Measurements from ENCODE around the gene TNFRSF1B.

TNFRSF1B gene

DNA sequence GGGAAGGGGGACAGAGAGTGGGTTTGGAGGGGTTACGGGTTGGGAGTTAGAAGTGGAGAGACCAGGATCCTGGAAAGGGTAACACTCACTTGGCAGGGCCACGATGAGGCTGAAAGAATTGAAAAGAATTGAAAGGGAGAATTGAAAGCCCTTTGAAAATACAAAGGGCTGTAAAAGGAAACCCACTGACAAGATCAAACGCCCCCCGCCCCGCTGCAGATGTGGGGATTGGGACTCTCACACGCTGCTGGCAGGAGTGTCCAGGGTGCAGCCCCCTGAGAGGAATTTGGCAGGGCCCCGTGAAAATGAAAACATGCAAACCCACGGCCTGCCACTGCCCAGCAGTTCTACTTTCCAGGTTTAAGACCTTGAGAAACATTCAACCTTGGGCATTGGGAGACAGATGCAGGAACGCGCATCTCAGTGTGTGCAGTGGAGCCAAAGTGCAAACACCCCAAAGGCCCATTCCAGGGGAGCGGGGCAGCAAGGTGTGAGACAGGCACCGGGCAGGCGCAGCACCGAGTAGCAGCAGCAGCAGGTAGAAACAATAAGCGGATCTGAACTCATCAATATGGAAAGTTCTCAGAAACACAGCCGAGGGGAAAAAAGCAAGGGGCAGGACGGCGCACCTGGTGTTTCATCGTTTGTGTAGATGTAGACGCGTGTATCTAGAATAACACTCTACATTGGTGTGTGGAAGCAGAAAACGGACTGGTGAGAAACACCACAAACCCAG lies 8.3 kb upstream of the TNFRSF1B start:
- no peak for DNase-seq

DNA sequence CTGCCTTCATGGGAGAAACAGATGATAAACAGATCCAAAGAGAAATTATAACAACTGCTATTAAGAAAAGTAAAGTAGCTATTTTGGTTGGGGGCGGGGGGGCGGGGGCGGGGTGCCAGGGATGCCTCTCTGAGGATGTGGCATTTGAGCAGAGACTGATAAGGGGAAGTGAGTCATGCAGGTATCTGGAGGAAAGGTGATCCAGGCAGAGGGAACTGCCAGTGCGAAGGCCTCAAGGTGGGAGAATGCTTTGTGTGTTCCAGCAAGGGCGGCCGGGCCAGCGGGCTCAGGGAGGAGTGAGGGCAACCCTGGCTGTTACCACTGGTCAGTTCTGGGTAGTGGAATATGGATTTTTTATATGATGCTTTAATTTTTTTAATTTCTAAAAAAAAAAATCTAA lies 7.0 kb upstream of the TNFRSF1B start:
- DNase-seq = no peak

DNA sequence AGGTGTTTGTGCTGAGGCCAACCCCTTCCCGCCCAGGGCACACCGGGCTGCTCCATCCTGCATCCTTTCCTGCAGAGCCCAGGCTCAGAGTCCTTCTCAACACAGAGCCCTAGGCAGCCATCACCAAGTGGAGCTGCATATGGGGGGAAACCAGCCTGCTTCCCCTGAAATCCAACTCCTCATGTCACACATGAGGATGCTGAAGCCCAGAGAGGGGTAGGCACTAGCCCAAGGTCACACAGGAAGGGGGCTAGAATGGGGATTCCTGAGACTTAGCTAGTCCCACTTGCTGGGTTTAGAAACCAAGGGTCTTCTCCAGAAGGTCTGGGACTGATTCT lies 5.5 kb upstream of the TNFRSF1B start:
- no peak for DNase-seq

DNA sequence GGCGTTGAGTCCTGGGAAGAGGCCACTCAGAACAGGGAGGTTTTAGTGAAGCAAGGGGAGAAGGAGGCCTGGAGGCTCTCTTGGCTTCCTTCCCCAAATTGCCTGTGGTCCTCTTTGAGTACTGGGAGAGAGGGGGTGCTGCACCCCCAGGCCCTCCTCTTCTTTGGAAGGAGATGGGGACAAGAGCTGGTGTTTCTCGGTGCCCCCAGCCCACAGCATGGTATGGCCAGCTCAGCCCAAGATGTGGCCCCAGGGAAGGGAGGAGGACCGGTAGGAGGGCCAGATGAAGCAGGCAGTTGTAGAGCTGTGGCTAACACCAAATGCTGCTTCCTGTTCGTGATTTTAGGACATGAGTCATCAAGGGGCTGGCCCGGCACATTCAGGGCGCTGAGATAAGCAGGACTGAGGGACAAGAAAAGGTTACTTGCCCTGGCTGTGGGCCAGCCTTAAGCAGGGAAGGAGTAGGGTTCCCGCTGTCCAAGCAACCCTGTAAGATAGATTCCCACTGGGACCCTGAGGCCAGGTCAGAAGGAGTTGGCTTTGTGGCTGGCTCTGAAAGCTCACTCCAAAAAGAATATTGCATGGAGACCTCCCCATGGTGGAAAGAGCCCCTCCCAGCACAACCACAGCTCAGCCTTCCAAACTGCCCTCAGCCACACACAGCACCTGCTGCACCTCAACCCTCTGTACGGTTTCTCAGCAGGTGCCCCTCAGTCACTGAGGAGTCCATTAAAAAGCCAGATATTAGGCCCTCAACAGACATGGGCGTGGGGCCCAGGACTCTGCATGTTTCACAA lies 4.9 kb upstream of the TNFRSF1B start:
- DNase-seq = peak; percentile 79

DNA sequence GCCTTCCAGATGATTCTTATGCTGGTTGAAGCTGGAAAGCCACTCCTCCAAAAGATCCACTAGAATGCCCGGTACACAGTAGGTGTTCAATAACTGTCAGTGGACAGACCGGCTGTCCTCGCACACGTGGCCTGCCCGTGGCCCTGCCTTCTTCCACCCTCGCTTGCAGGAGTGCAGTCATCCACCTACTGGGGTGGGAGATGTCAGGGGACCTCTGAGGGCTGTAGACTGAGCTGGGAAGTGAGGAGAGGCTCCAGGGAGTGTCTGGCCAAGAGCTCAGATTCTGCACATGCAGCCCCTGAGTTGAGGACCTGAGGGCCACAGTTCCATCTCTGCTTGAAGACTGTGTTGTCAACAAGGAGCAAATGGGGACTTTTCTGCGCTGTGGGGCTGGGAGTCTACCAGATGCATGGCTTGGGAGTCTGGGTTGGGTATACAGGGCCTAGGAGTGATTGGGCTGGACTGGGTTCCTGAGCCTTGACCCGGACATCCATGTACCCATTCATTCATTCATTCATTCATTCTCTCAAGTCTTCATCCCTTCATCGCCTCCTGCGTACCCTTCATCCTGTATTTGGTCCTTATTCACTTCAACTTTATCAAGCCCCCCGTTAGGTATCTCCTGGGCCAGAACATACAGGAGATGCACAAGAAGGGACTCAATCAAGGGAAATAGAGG lies 4.2 kb upstream of the TNFRSF1B start:
- DNase-seq = no peak

DNA sequence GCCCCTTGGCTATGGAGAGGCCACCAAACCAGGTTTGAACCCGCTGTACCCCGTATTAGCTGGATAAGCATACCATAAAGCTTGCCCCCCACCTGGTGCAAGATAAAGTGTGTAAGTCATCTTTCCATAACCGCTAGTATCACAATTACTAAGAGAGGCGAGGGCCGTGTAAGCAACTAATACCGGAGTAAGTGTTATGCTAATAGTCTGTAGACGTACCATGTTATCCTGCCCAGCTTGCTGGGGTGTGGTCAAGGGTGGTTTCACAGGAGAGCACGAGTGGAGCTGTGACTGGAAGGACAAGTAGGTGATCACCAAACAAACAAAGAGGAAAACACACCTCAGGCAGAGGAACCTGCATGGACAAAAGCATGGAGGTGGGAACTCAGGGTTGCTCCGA lies 3.6 kb upstream of the TNFRSF1B start:
- DNase-seq = no peak

DNA sequence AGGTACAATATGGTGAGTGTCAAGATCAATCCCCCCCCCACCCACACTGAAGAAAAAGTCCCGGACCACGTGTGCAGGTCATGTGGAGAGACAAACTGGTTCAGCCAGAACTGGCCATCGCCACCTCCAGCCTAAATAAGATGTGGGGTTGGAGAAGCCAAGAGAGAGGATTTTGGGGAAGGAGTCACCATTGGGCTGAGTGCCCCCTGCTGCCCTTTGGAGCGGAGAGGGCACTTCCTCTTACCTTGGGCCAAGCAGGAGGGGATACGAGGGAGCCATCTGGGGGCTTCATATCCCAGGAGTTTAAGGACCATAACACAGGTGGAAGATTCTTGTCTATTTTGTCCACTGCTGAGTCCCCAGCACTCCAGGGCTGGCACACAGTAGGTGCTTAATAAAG lies 2.6 kb upstream of the TNFRSF1B start:
- no peak for DNase-seq

DNA sequence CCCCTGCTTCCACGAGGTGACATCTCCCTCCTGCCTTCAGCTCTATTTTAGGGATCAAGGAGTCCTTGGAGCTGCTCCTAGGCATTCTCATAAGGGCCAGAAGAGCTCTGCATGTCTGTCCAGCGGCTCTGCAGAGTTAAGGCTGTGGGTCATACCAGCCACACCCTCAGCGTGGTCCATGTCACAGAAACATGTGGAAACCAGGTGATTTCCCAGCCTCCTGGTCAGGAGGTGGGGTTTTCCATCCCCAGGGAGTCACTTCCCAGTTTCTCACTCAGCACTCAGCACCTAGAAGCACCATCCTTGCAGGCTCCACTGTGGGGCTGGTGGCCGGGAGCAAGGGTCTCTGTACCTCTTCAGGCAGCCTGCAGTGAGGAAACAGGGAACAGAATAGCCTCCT lies 1.4 kb upstream of the TNFRSF1B start:
- DNase-seq = no peak

DNA sequence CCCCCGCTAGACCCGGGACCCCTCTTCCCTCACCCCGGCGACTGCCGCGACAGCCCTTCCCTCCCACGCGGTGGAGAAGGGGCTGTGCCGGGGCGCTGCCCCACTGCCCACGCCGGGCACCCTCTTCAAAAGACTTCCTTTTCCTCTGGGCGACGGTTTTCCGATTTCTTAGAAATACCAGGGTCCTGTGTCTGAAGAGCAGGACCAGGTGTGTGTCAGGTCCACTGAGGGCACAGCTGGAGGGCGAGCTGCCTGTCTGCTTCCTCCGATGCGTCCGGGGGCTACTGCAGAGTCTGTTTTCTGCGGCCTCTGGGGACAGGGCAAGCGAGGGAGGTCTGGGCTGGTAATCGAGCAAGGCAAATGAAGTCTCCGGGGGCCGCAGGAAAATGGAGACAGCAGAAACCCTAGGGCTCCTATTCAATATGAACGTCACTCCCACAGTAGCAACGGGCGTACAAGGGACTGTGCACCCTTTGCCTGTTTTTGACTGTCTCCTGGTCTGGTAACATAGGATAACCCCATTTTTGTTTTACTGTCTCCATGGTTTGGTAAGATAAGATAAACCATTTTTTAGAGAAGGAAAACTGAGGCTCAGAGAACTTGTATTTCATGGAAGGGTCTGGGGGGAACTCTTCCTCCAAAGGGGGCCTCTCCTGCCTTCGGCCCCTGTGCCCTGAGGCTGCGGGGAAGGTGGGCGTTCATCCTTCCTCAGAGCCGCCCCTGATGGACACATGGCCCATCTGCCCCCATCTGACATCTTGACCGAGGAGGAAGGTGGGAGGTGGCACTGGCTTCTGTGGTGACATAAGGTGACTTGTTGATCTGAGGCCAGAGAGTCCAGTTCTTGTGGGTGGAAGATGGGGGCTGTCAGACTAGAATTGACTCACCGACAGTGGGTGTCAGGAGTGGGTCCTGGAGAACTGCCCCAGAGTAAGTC lies 970 bp downstream of the TNFRSF1B start:
- no peak for DNase-seq

DNA sequence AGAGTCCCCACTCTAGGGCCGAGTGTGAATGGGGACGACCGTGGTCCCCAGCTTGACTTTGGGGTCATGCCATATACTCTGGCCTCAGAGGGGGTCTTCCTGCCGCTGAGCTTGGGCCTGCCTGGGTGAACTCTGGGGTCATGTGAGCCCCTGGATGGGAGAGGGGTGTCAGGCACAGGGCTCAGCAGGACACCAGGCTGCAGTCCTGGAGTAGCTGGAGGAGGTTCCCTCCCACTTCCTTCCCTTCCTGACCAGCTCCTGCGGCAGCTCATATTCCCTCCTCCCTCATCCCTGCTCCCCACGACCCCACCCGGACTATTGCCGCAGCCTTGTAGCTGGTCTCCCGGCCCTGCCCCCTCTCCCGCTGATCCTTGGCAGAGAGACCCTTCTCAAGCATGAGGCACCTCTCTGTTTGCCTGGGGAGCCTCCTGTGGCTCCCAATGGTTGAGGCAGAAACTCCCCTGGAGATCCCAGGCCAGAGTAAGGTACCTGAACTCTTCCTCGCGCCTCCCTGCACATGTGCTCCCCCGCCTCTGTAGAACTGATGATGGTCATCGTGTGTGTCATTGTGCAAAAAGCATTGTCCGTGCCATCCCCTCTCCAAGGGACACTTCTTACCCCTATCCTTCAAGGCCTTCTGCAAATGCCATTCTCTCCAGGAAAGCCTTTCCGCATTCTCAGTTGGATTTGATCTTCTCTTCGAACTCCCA lies 1.8 kb downstream of the TNFRSF1B start:
- no peak for DNase-seq

DNA sequence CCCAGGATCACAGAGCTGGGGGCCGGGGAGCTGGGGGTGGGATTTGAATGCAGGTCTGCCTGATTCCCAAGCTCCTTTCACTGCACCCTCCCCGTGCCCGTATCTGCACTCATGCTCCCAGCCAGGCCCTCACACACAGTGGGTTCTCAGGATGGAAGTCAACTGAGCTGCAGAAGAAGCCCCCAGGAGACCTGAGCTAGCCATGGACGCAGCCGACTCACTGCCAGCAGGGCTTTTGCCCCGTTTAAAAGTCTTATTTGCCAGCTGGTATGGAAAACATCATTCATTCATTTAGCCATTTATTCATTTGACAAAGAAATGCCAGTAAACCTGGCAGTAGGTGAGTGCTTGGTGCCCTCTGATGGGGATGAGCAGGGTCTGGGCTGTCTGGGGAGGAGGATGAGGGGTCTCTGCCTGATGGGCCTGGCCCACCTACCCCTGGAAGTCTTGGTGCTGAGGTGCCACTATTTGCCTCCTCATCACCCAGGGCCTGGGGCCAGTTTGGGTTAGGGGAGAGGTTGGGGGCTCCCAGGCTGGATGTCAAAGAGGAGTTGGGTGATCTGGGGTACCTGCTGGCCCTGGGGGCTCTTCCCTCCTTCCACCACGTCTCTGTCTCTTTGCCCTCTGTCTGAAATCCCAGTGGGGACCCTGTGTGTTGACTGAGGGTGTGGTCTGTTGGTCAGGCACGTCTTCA lies 2.8 kb downstream of the TNFRSF1B start:
- no peak for DNase-seq

DNA sequence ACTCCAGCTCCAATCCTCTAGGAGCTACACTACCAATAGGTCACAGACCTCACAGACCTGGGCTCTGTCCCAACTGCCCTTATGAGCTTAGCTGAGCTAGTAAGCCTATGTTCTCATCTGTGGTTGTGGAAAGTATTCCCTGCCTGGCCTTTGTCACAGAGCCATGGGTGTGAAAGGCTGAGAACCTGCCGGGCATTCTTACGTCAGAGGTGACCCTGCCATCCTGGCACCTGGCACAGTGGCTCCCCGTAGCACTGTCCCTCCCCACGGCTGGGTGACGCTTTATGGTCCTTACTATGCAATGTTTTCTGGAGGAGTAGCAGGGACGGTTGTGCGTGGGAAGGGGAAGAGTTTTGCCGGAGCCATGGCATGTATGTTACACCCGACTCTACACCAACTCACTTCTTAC lies 3.5 kb downstream of the TNFRSF1B start:
- DNase-seq = no peak

DNA sequence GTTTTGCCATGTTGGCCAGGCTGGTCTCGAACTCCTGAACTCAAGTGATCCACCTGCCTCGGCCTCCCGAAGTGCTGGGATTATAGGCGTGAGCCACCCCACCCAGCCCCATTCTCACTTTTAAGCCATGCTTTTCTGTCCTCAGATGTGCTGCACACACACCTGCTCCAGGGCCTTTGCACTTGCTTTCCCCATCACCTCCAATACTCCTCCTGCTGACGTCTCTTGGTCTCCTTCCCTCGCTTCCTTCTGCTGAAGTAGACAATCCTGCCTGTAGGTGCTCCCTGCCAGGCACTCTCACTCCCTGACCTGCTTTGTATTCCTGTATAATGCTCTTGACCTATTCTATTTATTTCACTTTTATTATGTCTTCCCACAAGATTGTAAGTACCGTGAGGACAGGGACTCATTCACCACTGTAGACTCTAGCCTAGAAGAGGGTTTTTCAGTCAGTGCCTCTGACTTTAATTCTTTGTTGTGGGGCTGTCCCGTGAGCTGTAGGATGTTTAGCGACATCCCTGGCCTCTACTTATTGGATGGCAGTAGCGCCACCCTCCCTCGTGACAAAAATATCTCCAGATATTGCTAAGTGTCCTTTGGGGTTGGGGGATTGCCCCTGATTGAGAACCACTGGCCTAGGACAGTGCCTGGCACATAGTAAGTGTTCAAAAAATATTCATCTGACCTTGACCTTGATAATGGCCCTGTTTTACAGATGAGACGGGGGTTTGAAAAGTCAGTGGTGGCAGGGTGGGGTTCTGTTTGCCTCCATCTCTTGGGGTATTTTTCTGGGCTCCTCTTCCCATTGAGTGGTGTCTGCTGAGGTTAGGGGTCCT lies 4.6 kb downstream of the TNFRSF1B start:
- no peak for DNase-seq

DNA sequence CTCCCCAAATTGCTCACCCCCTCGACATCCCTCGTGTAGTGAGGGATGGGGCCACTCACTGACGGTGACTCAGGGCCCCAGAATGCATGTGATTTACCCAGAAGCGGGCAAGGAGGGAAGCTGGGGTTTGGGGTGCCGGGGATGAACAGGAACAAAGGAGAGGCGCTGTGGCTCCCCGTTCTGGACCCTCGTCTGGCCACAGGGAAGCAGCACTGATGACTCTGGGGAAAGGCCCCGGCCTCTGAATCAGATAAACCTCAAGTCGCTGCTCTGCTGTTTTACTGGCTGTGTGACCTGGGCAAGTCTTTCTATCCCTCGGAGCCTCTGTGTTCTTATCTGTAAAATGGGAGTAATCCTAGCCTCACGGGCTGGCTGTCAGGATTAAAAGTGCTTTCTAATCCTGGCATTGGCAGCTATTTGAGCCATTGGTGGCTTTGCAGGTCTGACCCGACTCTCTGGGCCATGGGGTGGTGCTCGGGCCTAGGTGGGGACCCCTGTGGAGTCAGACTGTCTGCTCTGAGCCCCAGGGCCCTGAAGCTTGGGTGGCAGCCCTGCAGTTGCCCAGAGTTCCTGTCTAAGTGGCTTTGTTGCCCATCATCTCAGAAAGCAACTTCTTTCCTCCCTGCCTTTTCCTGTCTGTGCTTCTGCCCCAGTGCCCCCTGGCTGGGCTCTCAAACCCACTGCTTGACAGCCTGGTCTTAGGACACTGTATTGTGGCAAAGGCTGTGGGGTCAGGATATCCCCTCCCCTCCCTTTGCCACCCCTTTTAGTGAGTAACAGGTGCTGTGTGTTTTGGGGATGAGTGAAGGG lies 5.5 kb downstream of the TNFRSF1B start:
- no peak for DNase-seq

DNA sequence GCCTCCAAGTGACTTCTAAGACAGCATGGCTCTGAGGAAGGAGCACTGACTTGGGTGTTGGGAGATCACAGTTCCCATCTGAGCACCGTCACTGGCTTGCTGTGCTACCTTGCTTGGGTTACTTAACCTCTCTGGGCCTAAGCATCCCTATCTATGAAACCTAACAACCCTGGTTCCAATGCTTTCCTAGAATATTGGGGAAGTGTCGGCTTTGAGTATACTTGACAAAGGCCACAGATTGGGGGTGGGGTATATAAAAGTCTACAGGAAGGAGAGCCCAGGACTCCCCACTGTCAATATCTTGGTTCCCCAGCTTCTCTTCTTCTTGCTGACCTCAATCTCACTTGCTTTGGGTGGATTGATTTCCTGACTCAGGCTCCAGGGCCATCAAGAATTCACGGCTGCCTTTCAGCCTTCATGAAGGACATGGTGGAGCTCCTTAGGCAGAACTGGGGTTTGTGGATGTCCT lies 6.3 kb downstream of the TNFRSF1B start:
- no peak for DNase-seq

DNA sequence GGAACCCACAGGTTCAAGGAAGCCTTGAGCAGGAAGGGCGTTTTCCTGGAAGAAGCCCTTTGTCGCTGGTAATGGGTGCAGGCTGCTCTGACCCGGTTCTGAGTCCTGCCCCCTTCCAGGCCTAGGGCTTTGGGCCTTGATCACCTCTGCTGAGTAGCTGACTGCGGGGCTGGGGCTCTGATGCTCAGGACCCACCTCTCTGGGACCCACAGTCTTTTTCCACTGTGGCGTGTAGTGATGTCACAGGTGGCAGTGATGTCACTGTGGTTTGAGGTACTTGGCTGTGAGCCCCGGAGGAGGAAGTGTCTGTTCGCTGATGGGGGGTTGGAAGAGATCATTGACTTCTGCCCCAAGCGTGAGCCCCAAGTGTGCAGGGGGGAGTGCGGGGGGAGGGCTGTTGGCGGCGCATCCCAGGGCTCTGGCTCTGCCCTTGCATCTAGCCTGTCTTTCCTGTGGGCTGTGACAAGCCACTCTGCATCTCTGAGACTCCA lies 6.9 kb downstream of the TNFRSF1B start:
- DNase-seq = no peak

DNA sequence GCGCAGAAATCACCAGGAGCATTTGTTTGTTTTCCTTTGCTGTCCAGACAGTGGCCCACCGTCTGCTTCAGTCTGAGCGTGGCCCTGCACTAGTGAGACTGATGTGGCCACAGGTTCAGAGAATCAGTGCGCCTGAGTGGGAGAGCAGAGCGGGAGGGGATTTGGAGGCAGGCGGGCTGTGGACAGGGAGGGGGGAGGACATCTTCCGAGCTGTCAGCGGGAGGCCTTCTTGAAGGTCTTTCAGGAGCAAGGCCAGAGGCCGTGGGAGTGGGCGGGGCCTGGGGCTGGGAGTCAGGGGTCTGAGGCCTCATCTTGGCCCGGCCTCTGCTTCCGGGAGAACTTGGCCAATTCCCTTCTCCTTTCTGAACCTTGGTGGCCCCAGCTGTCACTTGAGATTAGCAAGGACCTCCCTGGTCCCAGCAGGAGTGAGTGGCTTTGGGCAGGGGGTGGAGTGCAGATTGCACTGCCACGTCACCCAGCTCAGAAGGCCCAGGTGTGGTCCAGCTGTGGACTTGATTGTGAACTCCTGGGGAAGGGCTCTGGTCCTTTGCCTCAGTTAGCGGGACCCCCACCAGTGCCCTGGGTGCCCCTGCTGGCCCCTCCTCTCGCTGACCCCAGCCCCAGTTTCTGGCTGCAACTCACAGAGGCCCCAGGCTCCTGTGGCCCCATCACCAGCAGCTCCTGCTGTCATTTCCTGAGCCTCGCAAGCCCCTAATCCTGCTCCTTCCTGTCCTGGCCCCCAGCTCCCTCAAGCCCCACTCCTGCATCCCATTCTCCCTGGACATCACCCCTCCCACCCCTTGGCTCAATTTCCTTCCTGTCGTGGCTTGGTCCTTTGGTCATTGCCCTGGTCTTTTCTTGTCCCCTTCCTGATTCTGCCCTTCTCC lies 8.4 kb downstream of the TNFRSF1B start:
- DNase-seq = no peak
